Measurements from ENCODE around the gene PTK6. TPM values are rescaled to one million over a fixed set of nuclear protein-coding genes. Genes with fewer than 3 reads are reported as not detected.

Gene PTK6
- total RNA-seq, 1 donor from 2014 or later = 0.49 TPM

DNA sequence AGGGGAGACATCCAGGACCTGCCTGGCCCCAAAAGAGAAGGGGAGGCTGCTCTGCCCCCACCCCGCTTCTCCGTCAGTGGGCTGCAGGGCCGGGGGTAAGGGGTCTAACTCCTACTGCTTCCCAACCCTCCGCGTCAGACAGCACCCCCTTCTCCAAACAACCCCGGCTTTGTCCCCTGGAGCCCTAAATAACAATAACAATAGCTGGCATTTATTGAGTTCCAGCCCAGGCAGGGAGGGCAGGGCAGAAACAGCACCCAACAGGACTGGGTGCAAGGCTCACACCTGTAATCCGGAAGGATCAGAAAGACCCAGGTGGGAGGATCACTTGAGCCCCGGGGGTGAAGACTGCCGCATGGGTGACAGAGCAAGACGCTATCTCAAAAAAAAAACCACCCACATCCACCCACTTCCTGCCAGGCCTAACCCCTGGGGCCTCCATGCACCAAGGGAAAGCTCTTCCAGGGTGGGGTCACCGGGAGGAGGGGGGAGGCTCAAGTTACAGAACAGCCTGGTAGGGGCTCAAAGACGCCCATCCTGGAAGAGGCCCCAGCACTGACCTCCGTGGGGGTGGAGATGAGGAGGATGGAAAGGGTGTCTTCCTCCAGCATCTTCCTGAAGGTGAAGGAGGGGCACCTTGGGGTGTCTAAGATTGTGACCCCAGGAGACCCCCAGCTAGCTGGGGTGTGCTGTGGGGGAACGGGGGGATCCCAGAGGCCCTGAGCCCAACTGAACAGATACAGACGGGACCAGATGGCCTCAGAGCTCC lies 15.5 kb upstream of the PTK6 start:
- H3K4me3 Mint-ChIP-seq = peak overlapping the region; percentile 84
- no peaks in the 10 kb centered on the region for H3K9me3 Mint-ChIP-seq
- peaks cover 55% of the 10 kb centered on the region for H3K4me1 Mint-ChIP-seq
- peak overlapping the region; percentile 82 for H3K27ac Mint-ChIP-seq
- peak; percentile 36 for ATAC-seq (ENCODE audit: low read depth)
- POLR2A ChIA-PET = interaction anchor here (0.6 to 4.6 kb wide), 17 partner anchors 9 to 428 kb away, joined by 3 to 42 read pairs (median 5); partner anchors contain the start of genes GMEB2, HELZ2, PPDPF and PRPF6
- H3K36me3 Mint-ChIP-seq (ENCODE audit: low read depth) = peaks cover 2% of the 10 kb centered on the region
- DNase-seq = no peak
- CTCF ChIA-PET = interaction anchor here (1.0 to 2.6 kb wide), 3 partner anchors 15 to 89 kb away, joined by 3 to 17 read pairs (median 4); partner anchors contain the start of gene PTK6
- TF ChIP-seq, protein P1, sequence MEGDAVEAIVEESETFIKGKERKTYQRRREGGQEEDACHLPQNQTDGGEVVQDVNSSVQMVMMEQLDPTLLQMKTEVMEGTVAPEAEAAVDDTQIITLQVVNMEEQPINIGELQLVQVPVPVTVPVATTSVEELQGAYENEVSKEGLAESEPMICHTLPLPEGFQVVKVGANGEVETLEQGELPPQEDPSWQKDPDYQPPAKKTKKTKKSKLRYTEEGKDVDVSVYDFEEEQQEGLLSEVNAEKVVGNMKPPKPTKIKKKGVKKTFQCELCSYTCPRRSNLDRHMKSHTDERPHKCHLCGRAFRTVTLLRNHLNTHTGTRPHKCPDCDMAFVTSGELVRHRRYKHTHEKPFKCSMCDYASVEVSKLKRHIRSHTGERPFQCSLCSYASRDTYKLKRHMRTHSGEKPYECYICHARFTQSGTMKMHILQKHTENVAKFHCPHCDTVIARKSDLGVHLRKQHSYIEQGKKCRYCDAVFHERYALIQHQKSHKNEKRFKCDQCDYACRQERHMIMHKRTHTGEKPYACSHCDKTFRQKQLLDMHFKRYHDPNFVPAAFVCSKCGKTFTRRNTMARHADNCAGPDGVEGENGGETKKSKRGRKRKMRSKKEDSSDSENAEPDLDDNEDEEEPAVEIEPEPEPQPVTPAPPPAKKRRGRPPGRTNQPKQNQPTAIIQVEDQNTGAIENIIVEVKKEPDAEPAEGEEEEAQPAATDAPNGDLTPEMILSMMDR (IDR thresholded peaks at IDR 0.05) = no peak
- H3K27me3 Mint-ChIP-seq = no peaks in the 10 kb centered on the region
- intact Hi-C loops (cut with micrococcal nuclease) = loop anchor here (1.0 to 5.0 kb wide), 7 partner anchors 10 to 405 kb away; partner anchors contain the start of genes GMEB2, LIME1, PPDPF and SLC2A4RG

- Mint-ChIP-seq H3K4me1 (peaks cover 57% of the 10 kb centered on the region), H3K27ac (no peak overlapping the region), H3K9me3 (no peaks in the 10 kb centered on the region), H3K36me3 (ENCODE audit: low read depth) (no peaks in the 10 kb centered on the region), H3K27me3 (no peaks in the 10 kb centered on the region), H3K4me3 (no peak overlapping the region)
- ATAC-seq (ENCODE audit: low read depth) = no peak
- no peak for DNase-seq
- intact Hi-C loops (cut with micrococcal nuclease) = loop anchor here (5.0 kb wide), 2 partner anchors 186 to 406 kb away; partner anchors contain the start of genes LIME1, SLC2A4RG and UCKL1
- ChIA-PET CTCF (interaction anchor here (2.6 kb wide), 1 partner anchor 13 kb away, joined by 17 read pairs; the partner anchor contains the start of gene PTK6), POLR2A (interaction anchor here (1.0 to 4.6 kb wide), 5 partner anchors 8 to 31 kb away, joined by 4 to 42 read pairs (median 5); partner anchors contain the start of genes HELZ2 and PTK6)
- TF ChIP-seq, protein P1 (IDR thresholded peaks at IDR 0.05) = no peak
These were observed 13.9 kb upstream of the PTK6 start for GRCh38 chr20:63551068-63551467.

GRCh38 chr20:63549679-63550282 lies 12.6 kb upstream of the PTK6 start:
- no peaks in the 10 kb centered on the region for H3K27me3 Mint-ChIP-seq
- no peak overlapping the region for H3K4me3 Mint-ChIP-seq
- no peak overlapping the region for H3K27ac Mint-ChIP-seq
- CTCF ChIA-PET = interaction anchor here (2.6 kb wide), 1 partner anchor 12 kb away, joined by 17 read pairs; the partner anchor contains the start of gene PTK6
- intact Hi-C loops (cut with micrococcal nuclease) = loop anchor here (5.0 kb wide), 2 partner anchors 188 to 408 kb away; partner anchors contain the start of genes LIME1, SLC2A4RG and UCKL1
- no peaks in the 10 kb centered on the region for H3K36me3 Mint-ChIP-seq (ENCODE audit: low read depth)
- TF ChIP-seq, protein P1 (IDR thresholded peaks at IDR 0.05) = no peak
- peaks cover 64% of the 10 kb centered on the region for H3K4me1 Mint-ChIP-seq
- H3K9me3 Mint-ChIP-seq = no peaks in the 10 kb centered on the region
- ATAC-seq (ENCODE audit: low read depth) = no peak
- POLR2A ChIA-PET = interaction anchor here (0.7 to 1.1 kb wide), 3 partner anchors 12 to 27 kb away, joined by 3 read pairs; no protein-coding TSS in a partner anchor
- no peak for DNase-seq

- Mint-ChIP-seq H3K36me3 (ENCODE audit: low read depth) (no peaks in the 10 kb centered on the region), H3K27me3 (no peaks in the 10 kb centered on the region), H3K4me3 (no peak overlapping the region), H3K4me1 (peaks cover 63% of the 10 kb centered on the region), H3K9me3 (no peaks in the 10 kb centered on the region), H3K27ac (no peak overlapping the region)
- no peak for ATAC-seq (ENCODE audit: low read depth)
- DNase-seq = no peak
- intact Hi-C loops (cut with micrococcal nuclease) = no loop called here
- POLR2A ChIA-PET = interaction anchor here (0.6 to 1.1 kb wide), 2 partner anchors 26 to 77 kb away, joined by 3 read pairs; no protein-coding TSS in a partner anchor
- CTCF ChIA-PET = no interaction called here
- TF ChIP-seq, protein P1 (IDR thresholded peaks at IDR 0.05) = no peak
These were observed 11.8 kb upstream of the PTK6 start for GRCh38 chr20:63549019-63549418.
